HG03432 (cell line): ENCODE measurements around the gene NFIA.

Experiments used
- ATAC-seq: cut with Tn5 transposase; IDR thresholded peaks from one replicate; pipeline ENCODE4 v1.9.1; 2021; ENCODE audit warnings: mild to moderate bottlenecking, moderate library complexity; ENCODE audit not compliant: unreplicated experiment

Gene NFIA

GRCh38 chr1:61082311-61083012 lies at the start of gene NFIA:
NFIA (plus strand) TSS chr1:61082561.
- no peak for ATAC-seq

- no peak for ATAC-seq
Observed at GRCh38 chr1:61035880-61036279, 46.5 kb upstream of the NFIA start.

- no peak for ATAC-seq
Observed at GRCh38 chr1:61042466-61043009, 39.8 kb upstream of the NFIA start.

- peak; percentile 94 for ATAC-seq
Observed at GRCh38 chr1:61043010-61043820, 39.1 kb upstream of the NFIA start.

GRCh38 chr1:61046434-61046833 lies 35.9 kb upstream of the NFIA start:
- ATAC-seq, result no peak

- no peak for ATAC-seq
Observed at GRCh38 chr1:61047061-61047460, 35.3 kb upstream of the NFIA start.

GRCh38 chr1:61049850-61050540 lies 32.4 kb upstream of the NFIA start:
- peak; percentile 85 for ATAC-seq

GRCh38 chr1:61050541-61051442 lies 31.6 kb upstream of the NFIA start:
- peak; percentile 17 for ATAC-seq

- ATAC-seq, result no peak
Observed at GRCh38 chr1:61051443-61051718, 31.0 kb upstream of the NFIA start.

- ATAC-seq, result no peak
Observed at GRCh38 chr1:61051719-61052394, 30.5 kb upstream of the NFIA start.

GRCh38 chr1:61052395-61053225 lies 29.8 kb upstream of the NFIA start:
- no peak for ATAC-seq

- ATAC-seq, result no peak
Observed at GRCh38 chr1:61053226-61053711, 29.1 kb upstream of the NFIA start.

GRCh38 chr1:61053712-61054600 lies 28.4 kb upstream of the NFIA start:
- peak; percentile 26 for ATAC-seq

- no peak for ATAC-seq
Observed at GRCh38 chr1:61054601-61054993, 27.8 kb upstream of the NFIA start.

GRCh38 chr1:61055110-61055614 lies 27.2 kb upstream of the NFIA start:
- no peak for ATAC-seq

- ATAC-seq, result no peak
Observed at GRCh38 chr1:61056196-61056572, 26.2 kb upstream of the NFIA start.

- no peak for ATAC-seq
Observed at GRCh38 chr1:61056573-61057439, 25.6 kb upstream of the NFIA start.
